Activated CD8-positive, alpha-beta T cell treated with anti-CD3 and anti-CD28 coated beads, Interleukin-2, amount 10 ng/mL, durations not matched to agents 7 days and 5 days (primary cell): ENCODE results near the gene ZCWPW1. TPM values are rescaled to one million over a fixed set of nuclear protein-coding genes. Genes with fewer than 3 reads are reported as not detected.

ENCODE experiments used
- ATAC-seq: fragments of 150-1000 bp; cut with Tn5 transposase; one replicate; pipeline ENCODE4 v1.10.0; 2021; ENCODE audit warnings: moderate library complexity
- CTCF ChIA-PET: fragments of 350-600 bp; sonication (Branson Sonifier 250); formaldehyde crosslinking; loops from one replicate; lab custom pipeline; 2021; ENCODE audit warnings: antibody characterized with exemption; lab: Charles Lee
- POLR2A ChIA-PET: fragments of 350-600 bp; sonication (Branson Sonifier 250); formaldehyde crosslinking; loops from one replicate; lab custom pipeline; 2021; ENCODE audit warnings: antibody characterized with exemption; lab: Charles Lee
- DNase-seq: peaks from one replicate; pipeline ENCODE4 v3.0.0-alpha.2; 2020
- H3K27ac Mint-ChIP-seq: one replicate; pipeline ENCODE4 v1.8.0; 2021; ENCODE audit warnings: mild to moderate bottlenecking, mixed read lengths
- H3K27me3 Mint-ChIP-seq: one replicate; pipeline ENCODE4 v1.8.0; 2021; ENCODE audit warnings: low read depth, mixed read lengths
- H3K36me3 Mint-ChIP-seq: one replicate; pipeline ENCODE4 v1.8.0; 2021; ENCODE audit warnings: low read depth, mixed read lengths
- H3K4me1 Mint-ChIP-seq: one replicate; pipeline ENCODE4 v1.8.0; 2021; ENCODE audit warnings: low read depth, mixed read lengths
- H3K4me3 Mint-ChIP-seq: one replicate; pipeline ENCODE4 v1.8.0; 2021; ENCODE audit warnings: mild to moderate bottlenecking, mixed read lengths
- H3K9me3 Mint-ChIP-seq: one replicate; pipeline ENCODE4 v1.8.0; 2022; ENCODE audit warnings: mixed read lengths; ENCODE audit not compliant: insufficient read depth
- total RNA-seq, 2 experiments: library from RNA; stranded (reverse); gene quantifications; one replicate each; pipeline ENCODE4 v1.2.3, GENCODE V29; 2021

The ZCWPW1 gene
- total RNA-seq, 2 experiments from 2014 or later, result 2.6 to 2.8 TPM

GRCh38 chr7:100398239-100398638 is 30.3 kb downstream of the ZCWPW1 start:
- CTCF ChIA-PET, result interaction anchor here (0.6 to 1.3 kb wide), 2 partner anchors 9 to 176 kb away, joined by 3 to 5 read pairs; no protein-coding TSS in a partner anchor

GRCh38 chr7:100397315-100398081 is 31.0 kb downstream of the ZCWPW1 start:
- ChIA-PET CTCF (interaction anchor here (0.9 to 2.5 kb wide), 3 partner anchors 10 to 14 kb away, joined by 3 to 14 read pairs (median 5); no protein-coding TSS in a partner anchor), POLR2A (no interaction called here)
- H3K36me3 Mint-ChIP-seq, result no peaks in the 10 kb centered on the region
- peaks cover 23% of the 10 kb centered on the region for H3K4me1 Mint-ChIP-seq
- H3K9me3 Mint-ChIP-seq, result no peaks in the 10 kb centered on the region
- H3K4me3 Mint-ChIP-seq, result peak overlapping the region; percentile 58
- peaks cover 14% of the 10 kb centered on the region for H3K27me3 Mint-ChIP-seq
- H3K27ac Mint-ChIP-seq, result peak overlapping the region; percentile 79
- ATAC-seq (no peak), DNase-seq (no peak)

More at GRCh38 chr7:100398239-100398638, 30.3 kb downstream of the ZCWPW1 start:
- Mint-ChIP-seq H3K27ac (no peak overlapping the region), H3K4me1 (peaks cover 23% of the 10 kb centered on the region), H3K36me3 (no peaks in the 10 kb centered on the region), H3K9me3 (no peaks in the 10 kb centered on the region), H3K27me3 (peaks cover 12% of the 10 kb centered on the region), H3K4me3 (no peak overlapping the region)
- DNase-seq (no peak), ATAC-seq (no peak)
- POLR2A ChIA-PET, result interaction anchor here (0.5 kb wide), 1 partner anchor 843 kb away, joined by 3 read pairs; no protein-coding TSS in a partner anchor

- no peaks in the 10 kb centered on the region for H3K9me3 Mint-ChIP-seq
Observed at GRCh38 chr7:100396421-100396982, 32.0 kb downstream of the ZCWPW1 start.

GRCh38 chr7:100394077-100394476 is 34.4 kb downstream of the ZCWPW1 start:
- Mint-ChIP-seq H3K9me3 (no peaks in the 10 kb centered on the region), H3K27me3 (peaks cover 26% of the 10 kb centered on the region), H3K27ac (no peak overlapping the region), H3K4me1 (peaks cover 23% of the 10 kb centered on the region), H3K4me3 (no peak overlapping the region), H3K36me3 (no peaks in the 10 kb centered on the region)
- POLR2A ChIA-PET, result interaction anchor here (0.5 kb wide), 1 partner anchor 36 kb away, joined by 3 read pairs; no protein-coding TSS in a partner anchor
- ATAC-seq, result no peak
- CTCF ChIA-PET, result interaction anchor here (1.7 kb wide), 1 partner anchor 14 kb away, joined by 8 read pairs; no protein-coding TSS in a partner anchor
- DNase-seq, result no peak

More at GRCh38 chr7:100396421-100396982, 32.0 kb downstream of the ZCWPW1 start:
- ATAC-seq, result peak; percentile 92
- peak; percentile 77 for DNase-seq
- Mint-ChIP-seq H3K27ac (peak overlapping the region; percentile 79), H3K36me3 (no peaks in the 10 kb centered on the region), H3K4me3 (peak overlapping the region; percentile 58), H3K27me3 (peaks cover 18% of the 10 kb centered on the region), H3K4me1 (peaks cover 23% of the 10 kb centered on the region)
- POLR2A ChIA-PET, result no interaction called here
- CTCF ChIA-PET, result interaction anchor here (0.6 to 2.5 kb wide), 4 partner anchors 11 to 268 kb away, joined by 3 to 14 read pairs (median 3); no protein-coding TSS in a partner anchor

DNA sequence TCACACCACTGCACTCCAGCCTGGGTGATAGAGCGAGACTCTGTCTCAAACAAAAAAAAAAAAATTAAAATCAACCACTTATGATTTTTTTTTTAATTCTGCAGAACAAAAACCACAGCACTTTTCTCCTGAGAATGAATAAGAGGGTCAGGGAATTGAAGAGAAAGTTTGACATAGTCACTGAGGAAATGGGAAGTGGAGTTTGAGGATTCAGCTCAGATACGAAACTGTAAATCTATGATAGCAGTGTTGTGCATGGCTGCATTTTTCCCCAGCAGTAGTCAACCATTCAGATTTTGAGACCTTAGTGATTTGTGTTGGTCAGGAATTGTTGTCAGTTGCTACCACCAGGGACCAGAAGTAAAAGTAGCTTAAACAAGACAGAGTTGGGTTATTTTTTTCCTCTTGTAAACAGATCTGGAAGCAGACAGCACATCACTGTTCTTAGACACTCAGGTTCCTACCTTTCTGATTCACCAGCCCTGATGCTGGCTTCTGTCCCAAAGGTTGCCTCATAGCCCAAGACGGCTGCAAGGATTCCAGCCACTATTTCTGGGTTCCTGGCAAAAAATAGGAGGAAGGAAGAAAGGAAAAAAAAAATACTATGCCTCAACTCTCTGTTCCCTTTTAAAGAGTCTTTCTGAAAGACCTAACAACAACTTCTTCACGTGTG is 35.1 kb downstream of the ZCWPW1 start:
- ATAC-seq, result no peak
- POLR2A ChIA-PET, result interaction anchor here (0.5 kb wide), 1 partner anchor 37 kb away, joined by 3 read pairs; no protein-coding TSS in a partner anchor
- no peaks in the 10 kb centered on the region for H3K36me3 Mint-ChIP-seq
- H3K27ac Mint-ChIP-seq, result no peak overlapping the region
- H3K9me3 Mint-ChIP-seq, result no peaks in the 10 kb centered on the region
- H3K4me1 Mint-ChIP-seq, result peaks cover 20% of the 10 kb centered on the region
- DNase-seq, result no peak
- CTCF ChIA-PET, result interaction anchor here (1.7 kb wide), 1 partner anchor 15 kb away, joined by 8 read pairs; no protein-coding TSS in a partner anchor
- no peak overlapping the region for H3K4me3 Mint-ChIP-seq
- H3K27me3 Mint-ChIP-seq, result peaks cover 26% of the 10 kb centered on the region

GRCh38 chr7:100390286-100391009 is 38.1 kb downstream of the ZCWPW1 start:
- Mint-ChIP-seq H3K9me3 (no peaks in the 10 kb centered on the region), H3K27ac (no peak overlapping the region), H3K27me3 (peaks cover 27% of the 10 kb centered on the region), H3K4me3 (no peak overlapping the region), H3K36me3 (no peaks in the 10 kb centered on the region), H3K4me1 (peaks cover under 1% of the 10 kb centered on the region)
- DNase-seq (no peak), ATAC-seq (no peak)
- ChIA-PET POLR2A (no interaction called here), CTCF (interaction anchor here (1.3 kb wide), 1 partner anchor 17 kb away, joined by 4 read pairs; no protein-coding TSS in a partner anchor)

DNA sequence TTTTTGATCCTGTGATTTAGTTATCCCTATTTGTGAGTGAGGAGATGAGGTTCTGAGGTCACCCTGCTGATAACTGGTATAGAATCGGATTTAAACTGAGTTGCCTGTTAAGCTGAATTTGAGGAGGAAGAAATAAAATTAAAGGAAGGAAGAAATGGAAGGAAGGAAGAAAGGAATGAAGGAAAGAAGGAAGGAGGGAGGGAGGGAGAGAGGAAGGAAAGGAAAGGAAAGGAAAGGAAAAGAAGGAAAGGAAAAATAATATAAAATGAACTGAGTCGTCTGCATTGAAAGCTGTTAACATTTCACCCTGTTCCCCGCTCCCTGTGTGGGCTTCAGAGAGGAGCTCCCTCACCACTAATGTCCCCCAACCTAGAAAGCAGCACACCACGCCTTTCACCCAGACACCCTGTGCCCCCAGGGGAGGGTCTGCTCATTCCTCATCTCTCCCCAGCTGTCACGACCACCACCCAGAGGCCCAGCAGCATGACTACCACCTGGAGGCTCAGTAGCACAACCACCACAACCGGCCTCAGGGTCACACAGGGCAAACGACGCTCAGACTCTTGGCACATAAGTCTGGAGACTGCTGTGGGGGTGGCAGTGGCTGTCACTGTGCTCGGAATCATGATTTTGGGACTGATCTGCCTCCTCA is 38.9 kb downstream of the ZCWPW1 start:
- Mint-ChIP-seq H3K4me3 (no peak overlapping the region), H3K27me3 (peaks cover 29% of the 10 kb centered on the region), H3K4me1 (no peaks in the 10 kb centered on the region), H3K27ac (no peak overlapping the region), H3K9me3 (no peaks in the 10 kb centered on the region), H3K36me3 (no peaks in the 10 kb centered on the region)
- ChIA-PET POLR2A (no interaction called here), CTCF (interaction anchor here (1.3 kb wide), 1 partner anchor 17 kb away, joined by 4 read pairs; no protein-coding TSS in a partner anchor)
- ATAC-seq, result no peak
- DNase-seq, result no peak

- ATAC-seq, result no peak
- no peak overlapping the region for H3K27ac Mint-ChIP-seq
- peaks cover 7% of the 10 kb centered on the region for H3K4me1 Mint-ChIP-seq
- H3K36me3 Mint-ChIP-seq, result no peaks in the 10 kb centered on the region
- no peak for DNase-seq
- ChIA-PET POLR2A (no interaction called here), CTCF (interaction anchor here (1.5 to 4.5 kb wide), 2 partner anchors 19 to 24 kb away, joined by 4 to 20 read pairs; no protein-coding TSS in a partner anchor)
- no peak overlapping the region for H3K4me3 Mint-ChIP-seq
- H3K9me3 Mint-ChIP-seq, result no peaks in the 10 kb centered on the region
- peaks cover 31% of the 10 kb centered on the region for H3K27me3 Mint-ChIP-seq
Observed at GRCh38 chr7:100387695-100388094, 40.8 kb downstream of the ZCWPW1 start.

GRCh38 chr7:100386940-100387339 is 41.6 kb downstream of the ZCWPW1 start:
- H3K9me3 Mint-ChIP-seq, result no peaks in the 10 kb centered on the region
- no peak for DNase-seq
- no peak for ATAC-seq
- no peak overlapping the region for H3K4me3 Mint-ChIP-seq
- peaks cover 11% of the 10 kb centered on the region for H3K4me1 Mint-ChIP-seq
- no peak overlapping the region for H3K27ac Mint-ChIP-seq
- peaks cover 23% of the 10 kb centered on the region for H3K27me3 Mint-ChIP-seq
- POLR2A ChIA-PET, result no interaction called here
- H3K36me3 Mint-ChIP-seq, result no peaks in the 10 kb centered on the region
- CTCF ChIA-PET, result interaction anchor here (1.5 to 4.5 kb wide), 2 partner anchors 20 to 24 kb away, joined by 4 to 20 read pairs; no protein-coding TSS in a partner anchor

DNA sequence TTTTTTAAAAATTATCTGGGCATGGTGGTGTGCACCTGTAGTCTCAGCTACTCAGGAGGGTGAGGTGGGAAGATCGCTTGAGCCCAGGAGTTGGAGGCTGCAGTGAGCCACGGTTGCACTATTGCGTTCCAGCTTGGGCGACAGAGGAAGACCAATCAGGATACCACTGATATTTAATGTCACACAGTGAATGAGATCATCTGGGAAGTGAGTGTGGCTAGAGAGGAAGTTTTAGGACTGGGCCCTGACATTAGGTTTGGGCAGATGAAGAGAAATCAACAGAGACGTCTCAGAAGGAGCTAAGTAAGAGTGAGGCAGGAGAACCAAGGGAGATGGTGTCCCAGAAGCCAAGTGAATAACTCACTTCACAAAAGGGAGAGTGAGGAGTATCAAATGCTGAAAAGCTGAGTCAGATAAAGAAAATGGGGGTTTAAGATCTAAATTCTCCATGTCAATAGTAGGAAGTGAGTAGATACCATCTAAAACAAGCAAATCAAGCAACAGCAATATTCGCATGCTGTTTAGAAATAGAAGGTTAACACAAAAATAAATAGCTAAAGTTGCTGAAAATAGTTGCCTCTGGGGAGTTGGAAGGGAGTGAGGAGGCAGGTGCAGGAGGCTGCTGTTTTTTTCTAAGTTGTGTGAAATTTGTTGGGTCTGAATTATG is 43.7 kb downstream of the ZCWPW1 start:
- Mint-ChIP-seq H3K9me3 (no peaks in the 10 kb centered on the region), H3K4me1 (peaks cover 11% of the 10 kb centered on the region), H3K36me3 (no peaks in the 10 kb centered on the region), H3K27ac (no peak overlapping the region), H3K27me3 (peaks cover 16% of the 10 kb centered on the region), H3K4me3 (no peak overlapping the region)
- no peak for DNase-seq
- no peak for ATAC-seq
- POLR2A ChIA-PET, result interaction anchor here (0.7 kb wide), 1 partner anchor 218 kb away, joined by 5 read pairs; no protein-coding TSS in a partner anchor
- CTCF ChIA-PET, result interaction anchor here (1.0 to 4.5 kb wide), 2 partner anchors 10 to 22 kb away, joined by 3 to 20 read pairs; no protein-coding TSS in a partner anchor
